ENCODE results near the gene KAT2A.

Gene KAT2A

DNA sequence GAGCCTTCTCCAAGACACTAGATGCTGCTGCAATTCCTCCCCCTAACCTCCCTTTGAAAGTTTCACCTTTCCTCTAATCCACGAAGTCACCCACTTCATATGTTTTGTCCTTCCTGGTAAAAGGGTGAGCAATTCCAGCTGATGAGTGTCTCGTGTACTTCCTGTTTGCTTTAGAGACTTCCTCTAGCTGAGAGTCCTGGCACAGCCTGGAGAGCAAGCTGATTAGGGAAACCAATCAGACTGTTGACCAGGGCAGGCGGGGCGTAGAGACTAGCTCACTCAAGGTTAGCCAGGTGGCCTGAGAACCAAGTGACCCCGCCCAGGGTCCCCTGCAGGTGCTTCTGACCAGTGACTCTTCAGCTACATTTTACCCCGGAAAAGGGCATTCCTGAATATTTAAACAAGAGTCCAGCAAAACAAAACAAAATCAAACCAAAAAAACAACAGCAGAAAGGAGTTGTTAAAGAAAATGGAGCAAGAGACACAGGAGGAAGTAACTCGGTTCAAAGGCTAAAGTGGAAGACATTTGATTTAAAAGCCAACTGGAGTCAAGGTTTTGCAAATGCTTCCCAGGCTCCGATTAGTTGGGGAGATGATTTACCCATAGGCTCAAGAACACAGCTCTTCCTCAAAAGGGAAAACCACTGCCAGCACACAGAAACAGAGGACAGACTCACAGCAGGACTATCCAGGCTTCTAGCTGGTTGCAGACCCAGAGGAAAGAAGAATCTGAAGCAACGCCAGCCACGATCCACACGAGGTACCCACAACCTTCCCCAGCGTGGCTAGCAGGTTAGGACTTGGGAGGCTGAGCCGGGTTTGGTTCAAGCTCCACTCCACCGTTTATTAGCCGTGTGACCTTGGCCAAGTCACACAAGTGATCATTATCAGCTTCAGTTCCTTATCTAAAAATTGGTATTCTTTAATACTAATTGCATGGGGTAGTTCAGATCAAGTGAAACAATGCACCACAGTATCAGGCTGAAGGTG lies 14.8 kb upstream of the KAT2A start:
- DNase-seq (ENCODE audit: low read depth in 2 of 2): no peak

DNA sequence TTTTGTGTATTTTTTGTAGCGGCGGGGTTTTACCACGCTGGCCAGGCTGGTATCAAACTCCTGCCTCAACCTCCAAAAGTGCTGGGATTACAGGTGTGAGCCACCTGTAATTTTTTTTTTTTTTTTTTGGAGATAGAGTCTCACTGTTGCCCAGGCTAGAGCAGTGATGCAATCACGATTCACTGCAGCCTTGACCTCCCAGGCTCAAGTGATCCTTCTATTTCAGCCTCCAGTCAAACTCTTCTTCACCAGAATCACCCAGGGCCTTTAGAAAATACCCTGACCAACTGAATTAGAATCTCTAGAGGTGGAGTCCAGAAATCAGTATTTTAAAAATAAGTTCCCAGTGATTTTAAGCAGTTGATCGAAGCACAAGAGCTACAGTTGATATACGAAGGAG lies 14.0 kb upstream of the KAT2A start:
- no peak for DNase-seq (ENCODE audit: low read depth in 2 of 2)

DNA sequence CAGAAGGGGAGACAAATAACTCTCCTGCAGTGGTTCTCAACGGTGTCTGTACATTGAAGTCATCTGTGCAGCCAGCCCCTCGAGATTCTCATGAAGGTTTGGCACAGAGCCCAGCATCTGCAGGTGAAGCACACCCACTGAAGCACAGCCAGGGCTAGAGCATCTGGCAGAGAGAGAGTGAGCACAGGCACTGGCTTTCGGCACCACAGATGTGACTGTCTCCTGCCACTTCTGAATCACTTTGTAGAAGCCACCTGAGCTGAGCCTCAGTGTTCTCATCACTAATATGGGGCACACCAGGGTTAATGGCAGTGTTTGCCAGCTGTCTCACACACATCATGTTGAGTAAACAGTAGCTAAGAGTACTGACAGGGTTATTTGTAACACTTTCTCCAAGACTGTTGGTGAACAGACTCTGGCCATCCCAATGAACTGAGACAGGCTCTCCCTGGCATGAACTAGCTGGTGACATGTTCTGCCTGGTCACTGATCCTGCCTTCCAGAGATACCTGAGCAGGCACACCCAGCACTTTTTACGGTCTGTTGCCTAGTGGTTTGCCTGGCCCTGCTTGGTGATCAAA lies 12.4 kb upstream of the KAT2A start:
- no peak for DNase-seq (ENCODE audit: low read depth in 2 of 2)

DNA sequence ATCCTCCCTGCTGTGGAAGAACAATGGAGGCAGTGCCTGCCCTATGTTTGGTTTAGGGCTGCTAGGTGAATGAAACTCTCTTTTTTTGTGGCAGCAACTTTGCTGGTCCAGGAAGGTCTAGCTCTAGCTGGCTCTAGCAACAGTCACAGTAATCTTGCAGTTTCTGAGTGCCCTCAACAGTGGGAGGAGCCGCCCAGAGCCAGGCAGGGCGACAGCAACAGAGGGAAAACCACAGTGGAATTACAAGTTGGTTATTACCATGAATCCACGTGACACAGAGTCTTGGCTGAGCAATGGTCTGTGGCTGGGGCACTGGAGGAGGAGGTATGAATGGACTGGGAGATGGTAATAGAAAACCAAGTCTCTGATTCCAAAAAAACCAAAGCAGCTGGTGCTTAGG lies 11.8 kb upstream of the KAT2A start:
- no peak for DNase-seq (ENCODE audit: low read depth in 2 of 2)

DNA sequence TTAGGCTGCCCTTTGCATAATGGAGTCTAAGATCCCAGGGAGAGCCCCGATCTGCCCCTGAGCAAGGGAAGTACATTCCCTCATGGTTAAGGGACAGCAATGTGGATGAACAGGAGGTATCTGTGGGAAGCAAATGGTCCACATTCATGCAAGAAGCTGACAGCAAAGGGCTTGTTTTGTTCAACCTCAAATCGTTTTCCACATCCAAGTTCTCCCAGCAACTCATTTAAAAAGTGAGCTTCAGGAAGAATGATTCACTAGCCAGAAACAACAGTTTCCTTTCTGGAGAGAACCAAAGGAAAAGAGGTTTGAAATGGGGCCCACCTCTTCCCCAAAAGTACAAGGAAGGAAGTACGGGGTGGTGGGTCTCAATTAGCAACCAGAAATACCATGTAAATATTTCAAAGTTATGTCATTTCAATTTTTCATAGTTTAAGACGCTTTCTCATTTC lies 10.8 kb upstream of the KAT2A start:
- no peak for DNase-seq (ENCODE audit: low read depth in 2 of 2)

DNA sequence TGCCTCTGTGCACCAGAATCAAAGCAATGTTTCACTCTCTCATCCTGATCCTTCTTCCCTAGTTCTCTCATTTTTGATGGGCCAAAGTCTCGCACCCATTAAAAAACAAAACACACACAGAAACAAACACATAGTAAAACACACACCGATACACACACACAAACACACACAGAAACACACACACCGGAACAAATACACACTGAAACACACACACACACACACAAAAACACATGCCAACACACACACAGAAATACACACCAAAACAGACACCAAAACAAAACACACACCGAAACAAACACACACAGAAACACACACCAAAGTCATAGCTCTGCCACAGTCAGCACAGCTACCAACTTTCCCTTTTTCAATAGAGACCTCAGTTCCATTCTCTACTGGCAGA lies 10.1 kb upstream of the KAT2A start:
- no peak for DNase-seq (ENCODE audit: low read depth in 2 of 2)

DNA sequence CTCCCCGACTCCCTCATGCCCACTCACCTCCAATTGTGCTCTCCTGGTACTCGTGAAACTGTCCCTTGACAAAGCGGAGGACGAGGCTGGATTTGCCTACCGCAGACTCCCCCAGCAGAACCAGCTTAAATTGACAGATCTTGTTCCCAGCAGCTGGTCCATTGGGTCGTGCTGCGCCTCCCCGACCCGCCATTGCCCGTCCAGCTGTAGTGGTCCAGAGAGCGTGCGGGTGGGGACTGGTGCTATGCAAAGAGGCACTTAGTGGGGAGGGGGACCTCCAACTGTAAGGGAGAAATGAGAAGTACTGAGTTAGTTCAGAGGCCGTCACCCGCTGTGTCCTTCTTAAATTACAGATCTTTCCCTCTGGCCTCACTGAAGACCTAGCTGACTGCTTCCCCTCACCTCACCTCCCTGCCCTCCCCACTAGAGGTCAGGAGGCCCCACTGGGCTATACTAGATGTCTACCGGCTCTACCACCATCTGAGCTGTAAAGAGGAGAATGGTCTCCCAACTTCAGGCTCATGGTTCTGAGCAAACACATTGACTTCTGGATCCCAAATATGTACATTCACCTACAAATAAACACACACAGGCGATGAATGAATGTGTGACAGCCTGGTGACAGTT lies 9.3 kb upstream of the KAT2A start:
- no peak for DNase-seq (ENCODE audit: low read depth in 2 of 2)

DNA sequence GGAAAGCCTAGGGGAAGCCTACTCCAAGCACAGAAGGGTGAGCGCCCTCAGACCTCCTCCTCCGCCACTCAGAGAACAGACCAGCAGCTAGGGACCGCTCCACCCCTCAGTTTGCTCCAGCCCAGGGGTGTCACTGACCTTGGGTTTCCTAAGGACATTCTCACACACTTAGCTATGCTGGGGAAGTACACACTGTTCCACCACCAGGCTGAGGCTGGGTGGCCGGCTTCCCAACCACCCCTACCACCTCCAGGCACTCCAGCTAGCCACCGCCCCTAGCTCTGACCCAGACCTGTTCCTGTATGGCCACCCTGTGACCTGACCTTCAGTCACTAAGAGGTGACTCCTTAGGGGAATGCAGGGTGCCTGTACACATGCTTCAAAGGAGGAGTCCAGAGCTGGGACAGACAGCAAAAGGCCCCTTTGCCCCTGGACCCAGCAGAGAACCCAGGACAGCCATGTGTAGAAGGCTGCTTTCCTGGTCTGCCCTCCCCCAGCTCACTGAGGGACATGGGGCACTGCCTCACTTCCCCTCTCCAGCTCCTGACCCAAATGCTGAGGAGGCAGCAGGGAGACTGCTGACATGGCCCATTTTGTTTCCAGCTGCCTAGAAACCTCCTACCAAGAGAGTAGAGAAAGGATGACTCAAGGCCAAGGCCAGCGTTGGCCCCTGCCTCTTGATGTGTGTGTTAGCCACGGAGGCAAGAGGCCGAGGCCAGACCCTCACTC lies 8.1 kb upstream of the KAT2A start:
- DNase-seq (ENCODE audit: low read depth in 2 of 2): no peak

DNA sequence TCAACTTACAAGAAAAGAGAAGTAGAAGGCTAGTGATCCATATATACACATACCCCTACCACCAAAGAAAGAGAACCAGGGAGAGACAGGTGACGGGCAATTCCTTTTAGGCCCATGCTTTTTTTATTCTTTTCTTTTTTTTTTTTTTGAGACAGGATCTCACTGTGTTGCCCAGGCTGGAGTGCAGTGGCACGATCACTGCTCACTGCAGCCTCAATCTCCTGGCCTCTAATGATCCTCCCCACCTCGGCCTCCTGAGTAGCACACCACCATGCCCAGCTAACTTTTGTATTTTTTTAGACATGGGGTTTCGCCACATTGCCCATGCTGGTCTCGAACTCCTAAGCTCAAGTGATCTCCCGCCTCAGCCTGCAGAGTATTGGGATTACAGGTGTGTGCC lies 6.2 kb upstream of the KAT2A start:
- no peak for DNase-seq (ENCODE audit: low read depth in 2 of 2)

DNA sequence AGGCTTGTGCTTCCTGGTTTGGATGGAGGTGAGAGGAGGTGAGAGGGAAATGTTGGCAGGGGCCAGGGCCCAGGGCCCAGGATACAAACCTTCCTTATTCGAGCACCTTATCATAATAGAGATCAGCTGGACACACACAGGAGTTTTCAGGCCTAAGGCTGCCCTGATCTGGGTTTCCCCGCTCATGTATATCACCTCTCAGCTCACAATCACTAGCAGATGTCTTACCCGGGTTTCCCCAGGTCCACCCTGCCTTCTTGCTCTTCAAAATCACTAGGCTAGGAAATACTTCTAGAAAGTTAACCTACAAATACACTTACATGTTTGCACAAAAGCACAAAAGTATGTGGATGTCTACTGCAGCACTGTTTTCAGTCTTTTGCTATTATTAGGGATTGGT lies 5.7 kb upstream of the KAT2A start:
- DNase-seq (ENCODE audit: low read depth in 2 of 2): no peak

DNA sequence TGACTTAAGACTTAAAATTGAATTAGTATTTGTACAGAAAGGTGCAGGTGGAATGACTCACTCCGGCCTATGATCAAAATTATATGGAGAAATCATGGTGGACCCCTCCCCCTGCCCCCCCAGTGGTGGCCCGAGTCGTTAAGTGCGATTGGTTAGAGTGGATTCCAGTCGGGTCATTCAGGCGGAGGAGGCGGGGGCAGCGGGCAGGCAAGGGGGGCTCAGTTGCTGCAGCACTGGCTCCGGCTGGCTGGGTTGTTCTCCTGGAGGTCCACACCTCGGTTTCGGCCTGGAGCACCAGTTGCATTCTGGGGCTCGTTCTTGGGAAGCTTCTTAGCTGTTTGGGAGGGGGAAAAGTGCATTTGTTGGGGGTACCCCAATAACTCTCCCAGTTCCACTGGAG lies 4.4 kb upstream of the KAT2A start:
- DNase-seq (ENCODE audit: low read depth in 2 of 2): no peak

DNA sequence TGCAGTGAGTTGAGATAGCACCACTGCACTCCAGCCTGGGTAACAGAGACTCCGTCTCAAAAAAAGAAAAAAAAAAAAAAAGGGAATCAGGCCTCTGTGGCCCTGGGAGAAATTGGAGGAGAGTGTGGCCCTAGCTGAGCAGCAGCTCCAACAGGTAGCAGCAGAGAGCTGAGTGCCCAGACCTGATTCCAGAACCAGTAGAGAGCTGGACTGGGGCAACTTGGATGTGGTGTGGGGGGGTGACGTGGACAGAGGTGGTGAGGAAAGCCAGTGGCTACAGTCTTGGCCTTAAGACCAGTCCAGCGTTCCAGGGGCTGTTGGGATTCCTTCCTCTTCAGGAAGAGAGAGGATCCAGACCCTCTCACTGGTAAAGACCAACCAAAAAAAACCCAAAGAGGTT lies 3.1 kb upstream of the KAT2A start:
- no peak for DNase-seq (ENCODE audit: low read depth in 2 of 2)

DNA sequence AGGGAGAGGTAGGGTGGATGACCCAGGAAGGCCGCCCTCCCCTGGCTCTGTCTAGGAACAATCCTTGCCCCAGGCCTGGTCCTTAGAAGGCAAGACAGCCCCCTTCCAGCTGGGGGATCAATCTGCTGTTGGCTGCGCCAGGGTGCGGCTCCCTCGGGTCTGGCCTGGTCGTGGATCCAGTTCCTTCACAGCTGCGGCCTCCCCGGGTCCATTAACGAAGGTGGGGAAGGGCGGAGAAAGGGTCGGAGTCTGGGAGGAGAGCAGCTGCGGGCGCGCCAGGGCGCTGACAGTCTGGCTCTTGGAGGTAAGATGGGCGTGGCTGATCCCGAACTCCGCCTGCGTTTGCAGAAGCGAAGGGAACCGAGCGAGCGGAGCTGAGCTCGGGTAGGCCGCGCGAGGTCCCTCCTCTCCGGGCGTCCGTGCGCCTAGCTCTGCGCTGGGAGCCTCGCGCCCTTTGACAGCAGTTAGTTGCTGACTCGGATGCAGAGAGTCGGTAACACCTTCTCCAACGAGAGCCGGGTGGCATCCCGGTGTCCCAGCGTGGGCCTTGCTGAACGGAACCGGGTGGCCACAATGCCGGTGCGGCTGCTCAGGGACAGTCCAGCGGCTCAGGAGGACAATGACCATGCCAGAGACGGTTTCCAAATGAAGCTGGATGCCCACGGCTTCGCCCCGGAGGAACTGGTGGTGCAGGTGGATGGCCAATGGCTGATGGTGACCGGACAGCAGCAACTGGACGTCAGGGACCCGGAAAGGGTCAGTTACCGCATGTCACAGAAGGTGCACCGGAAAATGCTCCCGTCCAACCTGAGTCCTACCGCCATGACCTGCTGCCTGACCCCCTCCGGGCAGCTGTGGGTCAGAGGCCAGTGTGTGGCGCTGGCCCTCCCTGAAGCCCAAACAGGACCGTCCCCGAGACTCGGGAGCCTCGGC lies 1.5 kb upstream of the KAT2A start, which contains the start of gene HSPB9:
TSS of gene HSPB9 (plus strand) at position 434 of the 933 bp plus-strand sequence. CDS start at position 481, 47 bp downstream.
- no peak for DNase-seq (ENCODE audit: low read depth in 2 of 2)

DNA sequence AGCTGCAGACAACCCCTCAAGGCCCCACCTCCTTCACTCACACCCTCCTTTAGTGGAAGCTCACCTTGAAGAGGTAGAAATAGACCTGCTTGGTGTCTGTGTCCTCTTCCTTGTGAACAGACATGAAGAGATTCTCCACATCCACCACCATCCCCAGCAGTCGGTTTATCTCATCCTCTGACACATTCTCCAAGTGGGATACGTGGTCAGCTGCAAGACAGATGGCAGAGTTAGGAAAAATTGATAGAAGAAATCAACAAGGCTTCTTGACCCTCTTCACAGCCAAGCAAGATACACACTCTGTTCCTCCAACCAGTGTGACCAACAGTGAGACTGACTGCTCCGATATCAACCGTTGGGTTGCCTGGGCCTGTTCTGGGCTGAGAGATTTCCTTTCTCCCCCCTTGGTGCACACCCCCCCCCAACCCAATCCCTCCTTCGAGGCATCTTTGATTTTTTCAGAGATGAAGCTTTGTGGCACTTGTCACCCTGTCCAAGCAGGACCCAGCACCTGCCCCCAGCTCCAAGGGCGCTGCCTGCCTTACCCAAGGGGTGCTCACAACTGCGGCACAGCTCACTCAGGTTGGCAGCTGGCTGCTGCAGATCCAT lies 902 bp downstream of the KAT2A start:
- no peak for DNase-seq (ENCODE audit: low read depth in 2 of 2)

DNA sequence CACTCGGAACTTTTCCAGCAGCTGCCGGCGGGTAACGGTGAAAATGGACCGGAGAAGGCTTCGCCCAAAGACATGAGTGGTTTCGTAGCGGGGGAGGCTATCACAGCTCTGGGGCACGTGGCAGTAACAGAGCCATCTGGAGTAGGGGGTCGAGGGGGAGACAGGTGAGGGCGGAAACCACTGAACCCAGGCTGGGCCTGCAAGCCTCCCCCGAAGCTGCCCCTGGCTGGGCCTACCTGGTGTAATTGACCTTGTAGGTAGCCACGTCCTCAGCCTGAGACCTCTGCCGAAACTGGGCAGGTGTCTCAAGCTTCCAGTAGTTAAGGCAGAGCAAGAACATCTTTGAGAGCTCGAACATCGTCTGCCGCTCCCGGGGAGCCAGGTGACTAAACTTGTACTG lies 1.9 kb downstream of the KAT2A start:
- no peak for DNase-seq (ENCODE audit: low read depth in 2 of 2)

DNA sequence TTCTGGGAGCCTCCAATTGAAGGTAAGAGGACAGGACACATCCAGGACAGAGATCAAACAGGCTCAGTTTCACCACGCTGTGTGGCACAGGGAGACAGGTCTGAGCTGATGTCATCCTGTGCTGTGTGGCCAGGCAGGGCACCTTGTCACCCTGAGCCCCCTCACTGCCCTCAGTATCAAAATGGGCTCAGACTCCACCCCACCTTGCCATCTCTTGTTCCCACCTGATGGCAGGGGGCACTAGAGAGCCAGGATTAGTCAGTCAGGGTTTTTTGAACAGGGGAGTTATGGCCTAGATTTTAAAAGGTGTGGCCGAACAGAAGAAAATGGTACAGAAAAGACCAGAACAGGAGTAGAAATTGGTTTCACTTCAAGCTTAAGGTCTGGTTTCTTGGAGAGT lies 2.6 kb downstream of the KAT2A start:
- DNase-seq (ENCODE audit: low read depth in 2 of 2): no peak

DNA sequence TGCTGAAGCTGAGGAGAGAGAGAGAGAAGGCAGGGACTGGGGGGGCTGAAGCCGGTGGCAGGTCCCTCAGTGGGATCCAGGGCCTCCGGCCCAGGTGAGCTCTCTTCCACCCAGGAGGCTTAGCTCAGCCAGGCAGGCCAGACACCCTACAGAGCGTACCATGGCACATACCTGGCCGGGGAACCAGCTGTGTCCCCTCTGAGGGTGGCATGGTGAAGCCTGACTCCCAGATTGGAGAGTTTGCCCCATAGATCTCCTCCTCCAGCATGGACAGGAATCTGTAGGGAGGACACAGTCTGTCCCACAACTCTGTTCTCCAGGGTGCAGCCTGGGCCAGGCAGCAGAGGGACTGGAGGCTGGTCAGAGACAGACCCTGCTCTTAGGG lies 3.0 kb downstream of the KAT2A start:
- no peak for DNase-seq (ENCODE audit: low read depth in 2 of 2)

DNA sequence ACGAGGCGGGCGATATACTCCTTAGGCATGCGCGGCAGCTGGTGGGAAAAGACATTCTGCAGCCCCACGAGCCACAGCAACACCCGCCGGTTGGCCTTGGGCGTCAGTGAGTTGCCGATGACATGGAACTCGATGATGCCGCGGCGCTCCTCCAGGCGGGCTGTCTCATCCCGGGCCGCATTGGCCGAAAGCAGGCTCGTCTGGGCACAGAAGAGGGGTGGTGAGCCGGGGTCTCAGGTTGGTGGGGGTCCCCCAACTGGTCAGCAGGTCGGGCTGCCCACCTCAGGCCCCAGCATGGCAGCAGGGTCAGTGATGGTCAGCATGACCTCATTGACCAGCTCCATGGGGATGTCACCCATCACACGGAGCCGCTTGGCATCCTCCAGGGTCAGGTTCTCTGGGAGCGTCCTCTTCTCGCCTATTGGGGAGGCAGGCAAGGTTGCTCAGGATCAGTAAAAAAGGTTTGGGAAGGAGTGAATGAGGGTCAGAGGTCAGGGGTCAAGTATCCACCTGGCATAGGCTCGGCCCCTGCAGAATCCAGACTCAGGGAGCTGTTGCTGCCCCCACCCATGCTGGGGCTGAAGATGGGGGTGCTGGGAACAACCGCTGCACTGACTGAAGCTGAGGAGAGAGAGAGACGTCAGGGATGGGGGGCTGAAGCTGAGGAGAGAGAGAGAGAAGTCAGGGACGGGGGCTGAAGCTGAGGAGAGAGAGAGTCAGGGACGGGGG lies 3.6 kb downstream of the KAT2A start:
- no peak for DNase-seq (ENCODE audit: low read depth in 2 of 2)

DNA sequence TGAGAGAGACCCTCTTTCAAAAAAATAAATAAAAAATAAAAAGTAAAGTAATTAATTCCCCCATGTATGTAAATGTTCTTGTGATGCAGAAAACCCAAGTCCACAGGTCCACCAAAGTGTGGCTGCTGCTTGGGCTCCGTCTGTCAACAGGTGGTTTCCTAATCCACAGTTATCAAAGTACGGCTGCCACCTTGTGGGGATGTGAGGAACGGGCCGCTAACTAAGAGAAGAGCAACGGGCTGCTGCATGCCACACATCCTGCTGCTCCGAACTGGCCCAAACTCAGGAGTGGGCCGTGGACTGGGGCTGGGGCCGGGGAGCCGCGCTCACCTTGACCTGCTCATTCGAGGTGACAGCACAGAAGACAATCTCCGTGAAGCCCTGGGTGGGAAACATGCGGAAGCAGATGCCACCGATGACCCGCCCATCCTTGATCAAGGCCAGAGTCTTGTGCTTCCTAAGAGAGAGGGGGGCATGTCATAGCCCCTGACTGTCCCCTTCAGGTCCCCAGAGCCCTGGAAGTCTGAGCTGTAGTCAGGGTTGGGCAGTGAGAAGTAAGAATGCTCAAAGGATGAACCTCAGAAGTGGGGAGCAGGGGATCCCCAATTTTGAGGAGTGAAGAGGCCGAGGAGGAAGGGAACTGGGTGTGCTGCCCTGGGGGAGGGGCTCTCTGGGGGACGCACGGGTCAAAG lies 4.3 kb downstream of the KAT2A start:
- DNase-seq (ENCODE audit: low read depth in 2 of 2): peak; percentile 65 to 71

Data from stimulated activated CD8-positive, alpha-beta memory T cell treated with anti-CD3 and anti-CD28 coated beads, Interleukin-7, amount 100 ng/mL, for 1 hour (primary cell).